Measurements from ENCODE around the gene MPND.

GRCh38 chr19:4319067-4319718 is 24.2 kb upstream of the MPND start:
- TF ChIP-seq PATZ1 (CRISPR knock-in tag; IDR thresholded peaks at IDR 0.05; ENCODE audit: borderline replicate concordance) (no peak), ESRRG (CRISPR knock-in tag; IDR thresholded peaks at IDR 0.05) (no peak), CREB5 (CRISPR knock-in tag; IDR thresholded peaks at IDR 0.05; ENCODE audit: low read depth) (no peak), ZFP30 (CRISPR knock-in tag; IDR thresholded peaks at IDR 0.05) (no peak), OSR1 (CRISPR knock-in tag; IDR thresholded peaks at IDR 0.05) (no peak)
